K562 (cell line): ENCODE measurements around the gene ARMC12. TPM values are rescaled to one million over a fixed set of nuclear protein-coding genes. Genes with fewer than 3 reads are reported as not detected.

Source experiments
- ATAC-seq: fragments of 200-7000 bp; cut with Tn5 transposase; 3 replicates; pipeline ENCODE4 v1.9.1; 2020; ENCODE audit warnings: moderate library complexity
- BruUV-seq: library from RNA; stranded (reverse); fragments of 400-500 nt; replicated peaks from 2 replicates; lab custom pipeline; 2021; lab: Mats Ljungman, UMichigan
- CTCF ChIA-PET: fragments of 300-600 bp; formaldehyde crosslinking; extraction: SDS; loops from one replicate; lab custom pipeline; 2021; ENCODE audit warnings: low intra/inter-chr PET ratio; lab: Yijun Ruan, JAX
- POLR2A ChIA-PET: fragments of 300-600, 350-650 bp; sonication (Branson Sonifier 250); formaldehyde crosslinking; extraction: SDS; loops from one replicate; lab custom pipeline; 2021; ENCODE audit warnings: antibody characterized with exemption, inconsistent platforms; lab: Yijun Ruan, JAX
- DNase-seq, 4 experiments: peaks; one replicate each; pipeline versions ENCODE4 v3.0.0 to v3.0.0-alpha.2; 2011 to 2018; ENCODE audit warnings: low spot score in 3 of 4, mixed read lengths in 3 of 4; ENCODE audit errors: extremely low read depth in 1 of 4
- FAIRE-seq: peaks from 2 replicates; lab custom pipeline; 2011; peaks lifted over from hg19 to GRCh38; lab: Jason Lieb, UNC
- H2AFZ ChIP-seq: 2 replicates; pipeline ENCODE4 v1.6.0; 2011; ENCODE audit warnings: low read depth, low read length, control low read depth, inconsistent platforms
- H3K27ac ChIP-seq: fragments of 200-600 bp; 3 replicates; pipeline ENCODE4 v1.8.0; 2011; ENCODE audit warnings: low read depth, mild to moderate bottlenecking, control low read depth, inconsistent platforms, low read length, moderate library complexity, mixed read lengths; ENCODE audit errors: extremely low read depth
- H3K27me3 ChIP-seq, 2 experiments: fragments of 300-600 bp in 1 of 2; 2 replicates in 1 of 2; 3 replicates in 1 of 2; pipeline versions ENCODE4 v1.6.0 to v1.8.0; 2011; ENCODE audit warnings: inconsistent platforms in 2 of 2, low read length in 2 of 2, mild to moderate bottlenecking in 1 of 2, mixed read lengths in 1 of 2, moderate library complexity in 1 of 2; ENCODE audit not compliant: control insufficient read depth in 2 of 2, insufficient read depth in 2 of 2
- H3K36me3 ChIP-seq: fragments of 300-600 bp; 3 replicates; pipeline ENCODE4 v1.8.0; 2011; ENCODE audit warnings: mild to moderate bottlenecking, low read length, inconsistent platforms; ENCODE audit not compliant: control insufficient read depth, insufficient read depth
- H3K4me1 ChIP-seq, 2 experiments: fragments of 200-600 bp in 1 of 2; replicated peaks in 1 of 2; 2 replicates in 1 of 2; 3 replicates in 1 of 2; pipeline versions ENCODE4 v1.5.1 to v1.8.0; 2011; ENCODE audit warnings: inconsistent platforms in 2 of 2, low read length in 2 of 2, mild to moderate bottlenecking in 1 of 2, mixed read lengths in 1 of 2, moderate library complexity in 1 of 2; ENCODE audit not compliant: control insufficient read depth in 2 of 2, insufficient read depth in 2 of 2
- H3K4me2 ChIP-seq: 2 replicates; pipeline ENCODE4 v1.6.1; 2011; ENCODE audit warnings: low read length, control low read depth, inconsistent platforms, mixed read lengths; ENCODE audit not compliant: insufficient read depth
- H3K4me3 ChIP-seq: fragments of 200-600 bp; sonication (generic), shearing (Covaris generic); 2 replicates; pipeline ENCODE4 v1.5.1; 2016; ENCODE audit warnings: control low read depth, inconsistent platforms
- H3K79me2 ChIP-seq: fragments of 200-600 bp; 3 replicates; pipeline ENCODE4 v1.8.0; 2011; ENCODE audit warnings: low read length, inconsistent platforms; ENCODE audit not compliant: control insufficient read depth, insufficient read depth
- H3K9ac ChIP-seq, 2 experiments: 2 replicates each; pipeline versions ENCODE4 v1.6.0 to v1.6.1; 2011; ENCODE audit warnings: low read depth in 2 of 2, low read length in 2 of 2, control low read depth in 1 of 2, inconsistent platforms in 1 of 2, mild to moderate bottlenecking in 1 of 2, mixed read lengths in 1 of 2; ENCODE audit not compliant: insufficient read depth in 1 of 2
- H3K9me1 ChIP-seq: one replicate; pipeline ENCODE4 v1.6.0; 2011; ENCODE audit warnings: inconsistent platforms, mild to moderate bottlenecking, low read length, moderate library complexity; ENCODE audit not compliant: control insufficient read depth, insufficient read depth
- H3K9me3 ChIP-seq: replicated peaks from 2 replicates; pipeline ENCODE4 v1.5.1; 2011; ENCODE audit warnings: low read depth, low read length, inconsistent platforms; ENCODE audit not compliant: control insufficient read depth, insufficient read depth
- H4K20me1 ChIP-seq: replicated peaks from 2 replicates; pipeline ENCODE4 v1.6.1; 2011; ENCODE audit warnings: low read length, inconsistent platforms, mixed read lengths; ENCODE audit not compliant: control insufficient read depth, insufficient read depth
- CSDE1 ChIP-seq, 2 experiments: fragments of 450-650 bp; IDR thresholded peaks; 2 replicates each; pipeline ENCODE4 v1.6.1; 2016; ENCODE audit warnings: mild to moderate bottlenecking in 1 of 2
- DDX20 ChIP-seq: fragments of 450-650 bp; IDR thresholded peaks from 2 replicates; pipeline ENCODE4 v1.6.1; 2016; ENCODE audit warnings: missing genetic modification characterization, low read depth, mild to moderate bottlenecking, missing compliant biosample characterization, moderate library complexity
- EP300 ChIP-seq: IDR thresholded peaks from 2 replicates; pipeline ENCODE4 v1.6.1; 2012; ENCODE audit warnings: low read length, improper control_type of control experiment
- HDAC1 ChIP-seq, 2 experiments: fragments of 450-650 bp; IDR thresholded peaks; 2 replicates each; pipeline ENCODE4 v1.6.1; 2016 to 2017; ENCODE audit warnings: inconsistent platforms in 1 of 2, mild to moderate bottlenecking in 1 of 2, moderate library complexity in 1 of 2
- HOXB6 ChIP-seq: fragments of 250-450 bp; sonication (Bioruptor Pico); IDR thresholded peaks from 2 replicates; pipeline ENCODE4 v1.5.1; 2022; ENCODE audit warnings: mild to moderate bottlenecking, borderline replicate concordance
- KAT2B ChIP-seq: IDR thresholded peaks from one replicate; pipeline ENCODE4 v1.6.1; 2012; ENCODE audit warnings: low read depth, mild to moderate bottlenecking, control low read depth, inconsistent platforms, low read length, moderate library complexity
- MAFK ChIP-seq: IDR thresholded peaks from 2 replicates; pipeline ENCODE4 v1.6.1; 2011; ENCODE audit warnings: low read length, improper control_type of control experiment
- NR1H2 ChIP-seq: sonication (generic); formaldehyde crosslinking; IDR thresholded peaks from 2 replicates; pipeline ENCODE4 v1.4.0; 2020; ENCODE audit warnings: mild to moderate bottlenecking, missing genetic modification reagents
- POLR2B ChIP-seq: fragments of 450-650 bp; IDR thresholded peaks from 2 replicates; pipeline ENCODE4 v1.6.1; 2018; ENCODE audit warnings: low read depth; ENCODE audit not compliant: partially characterized antibody
- THRAP3 ChIP-seq: fragments of 450-650 bp; IDR thresholded peaks from 2 replicates; pipeline ENCODE4 v1.6.1; 2016; ENCODE audit warnings: mild to moderate bottlenecking, inconsistent platforms, borderline replicate concordance
- ZNF134 ChIP-seq: fragments of 250-450 bp; sonication (Bioruptor Pico); conservative IDR thresholded peaks from 2 replicates; pipeline ENCODE4 v1.4.0; 2020
- ZNF282 ChIP-seq: sonication (generic); formaldehyde crosslinking; IDR thresholded peaks from 2 replicates; pipeline ENCODE4 v1.8.1; 2023; ENCODE audit warnings: missing genetic modification reagents
- ZNF431 ChIP-seq: sonication (generic); formaldehyde crosslinking; IDR thresholded peaks from 2 replicates; pipeline ENCODE4 v1.8.0; 2022; ENCODE audit warnings: mild to moderate bottlenecking, missing genetic modification reagents
- WGBS: fragments of 100-300 bp; shearing (Covaris generic); methylation state at CpG from one replicate; pipeline ENCODE4 v1.1.6; 2016; ENCODE audit warnings: low coverage, mixed read lengths; ENCODE audit not compliant: insufficient coverage; ENCODE audit errors: missing lambda C conversion rate; 5-methylcytosine and 5-hydroxymethylcytosine counted together
- in situ Hi-C: fragments of 300-500 bp; cut with MboI; formaldehyde crosslinking; loops from 4 replicates; pipeline ENCODE4 v1.15.0; 2018; ENCODE audit warnings: inconsistent platforms, mixed read lengths
- intact Hi-C: fragments of 100-400 bp; cut with micrococcal nuclease; formaldehyde crosslinking; loops from 2 replicates; pipeline ENCODE4 v1.14.2; 2022
- polyA plus RNA-seq, 8 experiments: library from polyadenylated mRNA; depleted of rRNA in 4 of 8; stranded (reverse) in 5 of 8; unstranded in 3 of 8; fragments of >200 nt; fragmentation: Nextera tagmentation in 2 of 8; fragmentation: Illumina TruSeq in 1 of 8; extraction: Ambion mirVana in 2 of 8; extraction: Trizol in 1 of 8; gene quantifications; 2 replicates each; pipeline versions ENCODE4 v1.2.1 to v1.2.3, GENCODE V29; 2011 to 2014; ENCODE audit warnings: inconsistent platforms in 1 of 8, missing spikeins in 1 of 8
- total RNA-seq, 7 experiments: library from RNA; depleted of rRNA in 6 of 7; stranded (reverse); fragments of >200 nt in 6 of 7; fragmentation: Illumina TruSeq in 2 of 7; extraction: Trizol in 2 of 7; gene quantifications; 2 replicates each; pipeline versions ENCODE4 v1.2.1 to v1.2.3, GENCODE V29; 2011 to 2021; ENCODE audit warnings: low replicate concordance in 1 of 7
- TF ChIP-seq, protein P1 (sequence below): sonication (generic); formaldehyde crosslinking; IDR thresholded peaks from 2 replicates; pipeline ENCODE4 v1.8.0; 2022; ENCODE audit warnings: mild to moderate bottlenecking, missing genetic modification reagents
- TF ChIP-seq, protein P2 (sequence below): IDR thresholded peaks from 2 replicates; pipeline ENCODE4 v1.6.1; 2016; ENCODE audit warnings: missing genetic modification characterization, missing compliant biosample characterization
- TF ChIP-seq, protein P3 (sequence below): fragments of 250-450 bp; sonication (Bioruptor Pico); IDR thresholded peaks from 2 replicates; pipeline ENCODE4 v1.4.0; 2020; ENCODE audit warnings: borderline replicate concordance

The ARMC12 gene
- total and polyA plus RNA-seq, 9 of the 15 experiments (the other 6 are each of a cell fraction or from before 2014, with no cell fraction given) = 0.09 to 0.58 (median 0.31) TPM; not detected in 3

DNA sequence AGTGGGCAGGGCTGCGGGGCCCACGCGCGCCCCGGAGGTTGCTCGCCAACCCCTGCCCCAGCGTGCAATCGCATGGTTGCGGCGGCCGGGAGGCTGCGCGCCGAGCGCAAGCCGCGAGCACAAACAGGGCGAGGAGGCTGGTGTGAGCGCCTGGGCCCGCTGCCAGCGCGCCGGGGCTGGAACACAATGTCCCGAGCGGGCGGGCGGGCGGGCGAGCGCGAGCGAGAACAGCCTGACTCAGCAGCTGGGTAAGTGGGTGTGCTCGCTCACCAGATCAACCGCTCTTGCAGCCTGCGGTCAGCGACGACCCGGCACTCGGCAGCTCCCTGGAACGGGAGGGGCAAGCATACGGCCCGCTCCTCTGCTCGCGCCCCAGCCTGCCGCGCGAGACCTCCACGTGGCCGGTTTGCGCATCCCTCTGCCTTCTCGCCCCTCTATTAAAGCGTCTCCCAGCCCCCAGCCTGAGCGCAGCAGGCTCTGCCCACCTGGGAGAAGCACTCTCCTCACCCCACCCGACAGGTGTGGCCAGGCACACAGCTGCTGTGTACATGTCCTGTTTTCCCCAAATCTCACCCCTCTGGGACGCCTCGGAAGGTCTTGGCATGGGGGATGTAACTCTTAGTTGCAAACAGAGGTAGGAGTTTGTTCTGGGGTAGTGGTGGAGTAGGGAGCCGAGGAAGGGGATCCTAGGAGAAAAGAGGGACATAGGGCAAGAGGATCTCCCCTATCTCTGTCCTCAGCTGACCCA lies 8.7 kb upstream of the ARMC12 start:
- no peaks in the 10 kb centered on the region for H3K9me1 ChIP-seq
- in situ Hi-C loops = no loop called here
- ChIA-PET CTCF (no interaction called here), POLR2A (interaction anchor here (0.6 to 1.5 kb wide), 18 partner anchors 11 to 1245 kb away, joined by 3 to 5 read pairs (median 3); partner anchors contain the start of gene RPL10A)
- FAIRE-seq = peak; percentile 80
- DNase-seq = peak; percentile 93 to 97 (median 95)
- no peaks in the 10 kb centered on the region for H3K9me3 ChIP-seq
- WGBS = under 1% methylated on average over 46 of the region's 57 CpGs
- BruUV-seq = TSS peak; percentile 71
- H3K4me3 ChIP-seq = peak overlapping the region; percentile 46
- peaks cover 62 to 80% of the 10 kb centered on the region in 2 experiments for H3K4me1 ChIP-seq
- intact Hi-C loops = loop anchor here (1.0 kb wide), 1 partner anchor 40 kb away; the partner anchor contains the start of gene FKBP5
- no peaks in the 10 kb centered on the region for H3K36me3 ChIP-seq
- H3K79me2 ChIP-seq = no peaks in the 10 kb centered on the region; the same call in 2 of the 3 replicates
- no peaks in the 10 kb centered on the region for H4K20me1 ChIP-seq
- peak overlapping the region; percentile 95 for H3K27ac ChIP-seq
- H3K27me3 ChIP-seq = no peaks in the 10 kb centered on the region
- peak overlapping the region; percentile 88 for H3K4me2 ChIP-seq
- H3K9ac ChIP-seq = peak overlapping the region; percentile 81 to 95
- H2AFZ ChIP-seq = peak overlapping the region; percentile 97
- peak; percentile 84 for ATAC-seq
- TF ChIP-seq, protein P1, sequence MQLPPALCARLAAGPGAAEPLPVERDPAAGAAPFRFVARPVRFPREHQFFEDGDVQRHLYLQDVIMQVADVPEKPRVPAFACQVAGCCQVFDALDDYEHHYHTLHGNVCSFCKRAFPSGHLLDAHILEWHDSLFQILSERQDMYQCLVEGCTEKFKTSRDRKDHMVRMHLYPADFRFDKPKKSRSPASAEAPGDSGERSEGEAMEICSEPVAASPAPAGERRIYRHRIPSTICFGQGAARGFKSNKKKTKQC (CRISPR knock-in tag) = peak; percentile 80; the same call in 1 of the 2 replicates
- TF ChIP-seq, protein P2, sequence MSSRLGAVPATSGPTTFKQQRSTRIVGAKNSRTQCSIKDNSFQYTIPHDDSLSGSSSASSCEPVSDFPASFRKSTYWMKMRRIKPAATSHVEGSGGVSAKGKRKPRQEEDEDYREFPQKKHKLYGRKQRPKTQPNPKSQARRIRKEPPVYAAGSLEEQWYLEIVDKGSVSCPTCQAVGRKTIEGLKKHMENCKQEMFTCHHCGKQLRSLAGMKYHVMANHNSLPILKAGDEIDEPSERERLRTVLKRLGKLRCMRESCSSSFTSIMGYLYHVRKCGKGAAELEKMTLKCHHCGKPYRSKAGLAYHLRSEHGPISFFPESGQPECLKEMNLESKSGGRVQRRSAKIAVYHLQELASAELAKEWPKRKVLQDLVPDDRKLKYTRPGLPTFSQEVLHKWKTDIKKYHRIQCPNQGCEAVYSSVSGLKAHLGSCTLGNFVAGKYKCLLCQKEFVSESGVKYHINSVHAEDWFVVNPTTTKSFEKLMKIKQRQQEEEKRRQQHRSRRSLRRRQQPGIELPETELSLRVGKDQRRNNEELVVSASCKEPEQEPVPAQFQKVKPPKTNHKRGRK = no peak
- TF ChIP-seq POLR2B = peak; percentile 21
- TF ChIP-seq EP300 = peak; percentile 88
- peak; percentile 74; the same call in 1 of the 2 replicates for TF ChIP-seq ZNF282
- TF ChIP-seq THRAP3 = no peak
- TF ChIP-seq, protein P3, sequence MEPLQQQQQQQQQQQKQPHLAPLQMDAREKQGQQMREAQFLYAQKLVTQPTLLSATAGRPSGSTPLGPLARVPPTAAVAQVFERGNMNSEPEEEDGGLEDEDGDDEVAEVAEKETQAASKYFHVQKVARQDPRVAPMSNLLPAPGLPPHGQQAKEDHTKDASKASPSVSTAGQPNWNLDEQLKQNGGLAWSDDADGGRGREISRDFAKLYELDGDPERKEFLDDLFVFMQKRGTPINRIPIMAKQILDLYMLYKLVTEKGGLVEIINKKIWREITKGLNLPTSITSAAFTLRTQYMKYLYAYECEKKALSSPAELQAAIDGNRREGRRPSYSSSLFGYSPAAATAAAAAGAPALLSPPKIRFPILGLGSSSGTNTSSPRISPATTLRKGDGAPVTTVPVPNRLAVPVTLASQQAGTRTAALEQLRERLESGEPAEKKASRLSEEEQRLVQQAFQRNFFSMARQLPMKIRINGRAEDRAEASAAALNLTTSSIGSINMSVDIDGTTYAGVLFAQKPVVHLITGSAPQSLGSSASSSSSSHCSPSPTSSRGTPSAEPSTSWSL = no peak
- no peak for TF ChIP-seq HOXB6 (CRISPR knock-in tag)
- peak; percentile 80 for TF ChIP-seq ZNF431 (CRISPR knock-in tag)
- no peak for TF ChIP-seq ZNF134 (CRISPR knock-in tag)
- no peak for TF ChIP-seq CSDE1 (IDR thresholded peaks at IDR 0.05)
- no peak for TF ChIP-seq DDX20 (tag)
- TF ChIP-seq MAFK = peak; percentile 87
- peak in 1 of 2 experiments; percentile 86; a peak in 2 of 4 replicates for TF ChIP-seq HDAC1 (IDR thresholded peaks at IDR 0.05)
- no peak for TF ChIP-seq KAT2B
- no peak for TF ChIP-seq NR1H2
